Tibial artery (tissue), 4 donors: ENCODE data around the gene ITIH4.

ENCODE experiments used
- DNase-seq, 2 donors: peaks; one replicate each; pipeline ENCODE4 v3.0.0-alpha.2; 2019
- H3K27ac ChIP-seq, 2 donors: fragments of 200-600 bp; sonication (generic) in 1 of 2; 1 replicate in 1 of 2; 2 replicates in 1 of 2; pipeline ENCODE4 v1.5.1; 2018 to 2019; ENCODE audit warnings: mild to moderate bottlenecking in 1 of 2
- H3K27me3 ChIP-seq, 2 donors: fragments of 200-600 bp; sonication (generic) in 1 of 2; one replicate each; pipeline versions ENCODE4 v1.5.1 to v1.6.0; 2016 to 2019
- H3K36me3 ChIP-seq, 3 donors: fragments of 200-600 bp; sonication (generic) in 2 of 3; one replicate each; pipeline ENCODE4 v1.5.1; 2016 to 2019; ENCODE audit warnings: mild to moderate bottlenecking in 2 of 3
- H3K4me1 ChIP-seq, 4 donors: fragments of 200-600 bp; sonication (generic) in 2 of 4; 1 replicate in 3 of 4; 2 replicates in 1 of 4; pipeline ENCODE4 v1.5.1; 2016 to 2019
- H3K4me3 ChIP-seq, 2 donors: fragments of 200-600 bp; sonication (generic) in 1 of 2; 1 replicate in 1 of 2; 2 replicates in 1 of 2; pipeline ENCODE4 v1.5.1; 2018 to 2019; ENCODE audit warnings: mild to moderate bottlenecking in 2 of 2
- H3K9me3 ChIP-seq, 3 donors: fragments of 200-600 bp; sonication (generic) in 1 of 3; one replicate each; pipeline ENCODE4 v1.5.1; 2016 to 2019
- CTCF ChIP-seq, 2 experiments: fragments of 200-600 bp in 1 of 2; fragments of 450-650 bp in 1 of 2; IDR thresholded peaks; one replicate each; pipeline ENCODE4 v1.5.1; 2017 to 2019; ENCODE audit warnings: antibody characterized with exemption in 2 of 2, mild to moderate bottlenecking in 1 of 2, moderate library complexity in 1 of 2
- intact Hi-C: fragments of 100-400 bp; cut with DNase I; formaldehyde crosslinking; loops from one replicate; pipeline ENCODE4 v1.15.0; 2023; ENCODE audit warnings: low total_unique reads

The ITIH4 gene

GRCh38 chr3:52791928-52792327, 38.5 kb downstream of the ITIH4 start:
- H3K36me3 ChIP-seq = peaks cover 0 to 2% (median 0%) of the 10 kb centered on the region in 3 donors
- H3K9me3 ChIP-seq = no peaks in the 10 kb centered on the region
- intact Hi-C loops = no loop called here
- peaks cover 0 to 49% (median 28%) of the 10 kb centered on the region in 4 donors for H3K4me1 ChIP-seq
- peak overlapping the region in 1 of 2 donors; percentile 88 for H3K27ac ChIP-seq
- TF ChIP-seq CTCF (IDR thresholded peaks at IDR 0.05) = no peak
- no peak overlapping the region for H3K4me3 ChIP-seq
- no peak for DNase-seq
- H3K27me3 ChIP-seq = no peaks in the 10 kb centered on the region

- Histone ChIP-seq H3K27ac (no peak overlapping the region), H3K36me3 (no peaks in the 10 kb centered on the region), H3K4me3 (no peak overlapping the region), H3K27me3 (no peaks in the 10 kb centered on the region), H3K4me1 (peaks cover 0 to 49% (median 28%) of the 10 kb centered on the region in 4 donors), H3K9me3 (no peaks in the 10 kb centered on the region)
- TF ChIP-seq CTCF (IDR thresholded peaks at IDR 0.05) = no peak
- DNase-seq = no peak
- intact Hi-C loops = no loop called here
Observed at GRCh38 chr3:52791366-52791765, 39.1 kb downstream of the ITIH4 start.

- Histone ChIP-seq H3K27ac (no peak overlapping the region), H3K36me3 (no peaks in the 10 kb centered on the region), H3K4me3 (no peak overlapping the region), H3K27me3 (no peaks in the 10 kb centered on the region), H3K4me1 (peaks cover 0 to 44% (median 26%) of the 10 kb centered on the region in 4 donors), H3K9me3 (no peaks in the 10 kb centered on the region)
- intact Hi-C loops = no loop called here
- no peak for TF ChIP-seq CTCF (IDR thresholded peaks at IDR 0.05)
- DNase-seq = no peak
Observed at GRCh38 chr3:52790741-52791140, 39.7 kb downstream of the ITIH4 start.

- no peak for DNase-seq
Observed at GRCh38 chr3:52790337-52790736, 40.1 kb downstream of the ITIH4 start.

GRCh38 chr3:52789746-52790040, 40.8 kb downstream of the ITIH4 start:
- DNase-seq = no peak
- no peak overlapping the region for H3K27ac ChIP-seq
- peaks cover 0 to 33% (median 17%) of the 10 kb centered on the region in 4 donors for H3K4me1 ChIP-seq
- H3K9me3 ChIP-seq = no peaks in the 10 kb centered on the region
- intact Hi-C loops = no loop called here
- no peaks in the 10 kb centered on the region for H3K27me3 ChIP-seq
- TF ChIP-seq CTCF (IDR thresholded peaks at IDR 0.05) = no peak
- H3K4me3 ChIP-seq = no peak overlapping the region
- H3K36me3 ChIP-seq = no peaks in the 10 kb centered on the region

More at GRCh38 chr3:52790337-52790736, 40.1 kb downstream of the ITIH4 start:
- no peaks in the 10 kb centered on the region for H3K27me3 ChIP-seq
- H3K9me3 ChIP-seq = no peaks in the 10 kb centered on the region
- H3K4me1 ChIP-seq = peaks cover 0 to 40% (median 24%) of the 10 kb centered on the region in 4 donors
- intact Hi-C loops = no loop called here
- H3K4me3 ChIP-seq = no peak overlapping the region
- no peaks in the 10 kb centered on the region for H3K36me3 ChIP-seq
- H3K27ac ChIP-seq = no peak overlapping the region
- TF ChIP-seq CTCF (IDR thresholded peaks at IDR 0.05) = no peak
